HG02678 (cell line): ENCODE data around the gene ZNF451.
"Not testable (repeated sequence)": the region's sequence is repeated elsewhere in the genome, so short reads cannot be mapped to it uniquely, and the experiment has no call there.

Experiments
- ATAC-seq: cut with Tn5 transposase; IDR thresholded peaks from one replicate; pipeline ENCODE4 v1.9.1; 2021; ENCODE audit warnings: mild to moderate bottlenecking, moderate library complexity; ENCODE audit not compliant: unreplicated experiment

Gene ZNF451

GRCh38 chr6:57091375-57091774 lies 1.4 kb downstream of the ZNF451 start:
- not testable (repeated sequence) for ATAC-seq

GRCh38 chr6:57094689-57095088 lies 4.7 kb downstream of the ZNF451 start:
- no peak for ATAC-seq

GRCh38 chr6:57097596-57097995 lies 7.6 kb downstream of the ZNF451 start:
- no peak for ATAC-seq

- ATAC-seq = no peak
Measured at GRCh38 chr6:57102976-57103375, 13.0 kb downstream of the ZNF451 start.

- ATAC-seq = no peak
Measured at GRCh38 chr6:57104336-57104735, 14.3 kb downstream of the ZNF451 start.

- ATAC-seq = no peak
Measured at GRCh38 chr6:57106990-57107389, 17.0 kb downstream of the ZNF451 start.

GRCh38 chr6:57108691-57109090 lies 18.7 kb downstream of the ZNF451 start:
- ATAC-seq = peak; percentile 93

GRCh38 chr6:57109880-57110279 lies 19.9 kb downstream of the ZNF451 start:
- no peak for ATAC-seq

- ATAC-seq = no peak
Measured at GRCh38 chr6:57113105-57113504, 23.1 kb downstream of the ZNF451 start.

- no peak for ATAC-seq
Measured at GRCh38 chr6:57116776-57117175, 26.8 kb downstream of the ZNF451 start.

GRCh38 chr6:57117796-57118195 lies 27.8 kb downstream of the ZNF451 start:
- no peak for ATAC-seq

- ATAC-seq = no peak
Measured at GRCh38 chr6:57123111-57123510, 33.1 kb downstream of the ZNF451 start.

- ATAC-seq = no peak
Measured at GRCh38 chr6:57127763-57128162, 37.8 kb downstream of the ZNF451 start.

GRCh38 chr6:57130661-57131177 lies 40.7 kb downstream of the ZNF451 start:
- ATAC-seq = no peak

GRCh38 chr6:57134954-57135353 lies 45.0 kb downstream of the ZNF451 start:
- no peak for ATAC-seq

GRCh38 chr6:57135885-57136284 lies 45.9 kb downstream of the ZNF451 start:
- no peak for ATAC-seq

GRCh38 chr6:57137350-57137749 lies 47.4 kb downstream of the ZNF451 start:
- no peak for ATAC-seq

GRCh38 chr6:57138026-57138425 lies 48.0 kb downstream of the ZNF451 start:
- no peak for ATAC-seq

GRCh38 chr6:57141451-57142177 lies 51.6 kb downstream of the ZNF451 start:
- ATAC-seq = no peak

GRCh38 chr6:57142178-57142525 lies 52.2 kb downstream of the ZNF451 start:
- ATAC-seq = no peak

GRCh38 chr6:57143690-57144089 lies 53.7 kb downstream of the ZNF451 start:
- ATAC-seq = no peak

- no peak for ATAC-seq
Measured at GRCh38 chr6:57147401-57147800, 57.4 kb downstream of the ZNF451 start.
